IMR-90 (cell line): Measurements from ENCODE around the gene CALR3. TPM values are rescaled to one million over a fixed set of nuclear protein-coding genes. Genes with fewer than 3 reads are reported as not detected.

Experiments used
- ATAC-seq: fragments of 200-7000 bp; cut with Tn5 transposase; 2 replicates; pipeline ENCODE4 v1.9.1; 2020; ENCODE audit warnings: low read depth, mild to moderate bottlenecking, moderate library complexity
- BruUV-seq: library from RNA; stranded (reverse); fragments of 400-500 nt; replicated peaks from 2 replicates; lab custom pipeline; 2021; lab: Mats Ljungman, UMichigan
- CTCF ChIA-PET: fragments of 300-600 bp; formaldehyde crosslinking; extraction: SDS; loops from one replicate; lab custom pipeline; 2021; ENCODE audit warnings: antibody characterized with exemption; lab: Yijun Ruan, JAX
- POLR2A ChIA-PET: fragments of 300-600 bp; sonication (Branson Sonifier 250); formaldehyde crosslinking; loops from one replicate; lab custom pipeline; 2022; ENCODE audit warnings: antibody characterized with exemption; ENCODE audit not compliant: unreplicated experiment; lab: Charles Lee
- DNase-seq: peaks from one replicate; pipeline ENCODE4 v3.0.0; 2013
- H2AFZ ChIP-seq: replicated peaks from 2 replicates; pipeline ENCODE3; 2013; ENCODE audit warnings: low read length, mild to moderate bottlenecking; ENCODE audit not compliant: poor library complexity
- H2AK5ac ChIP-seq: 2 replicates; pipeline ENCODE4 v1.6.1; 2013; ENCODE audit warnings: low read depth, low read length, inconsistent platforms
- H2AK9ac ChIP-seq: replicated peaks from 2 replicates; pipeline ENCODE3; 2013; ENCODE audit warnings: mild to moderate bottlenecking, low read depth, low read length, moderate library complexity; ENCODE audit not compliant: poor library complexity
- H2BK120ac ChIP-seq: 2 replicates; pipeline ENCODE4 v1.6.1; 2013; ENCODE audit warnings: low read depth, low read length, inconsistent platforms
- H2BK15ac ChIP-seq: 3 replicates; pipeline ENCODE4 v1.6.1; 2013; ENCODE audit warnings: low read depth, low read length, inconsistent platforms
- H2BK20ac ChIP-seq: 2 replicates; pipeline ENCODE4 v1.6.1; 2013; ENCODE audit warnings: low read depth, mild to moderate bottlenecking, inconsistent platforms, low read length, moderate library complexity
- H2BK5ac ChIP-seq: 2 replicates; pipeline ENCODE4 v1.6.1; 2013; ENCODE audit warnings: mild to moderate bottlenecking, low read depth, low read length, inconsistent platforms; ENCODE audit not compliant: poor library complexity, severe bottlenecking
- H3K14ac ChIP-seq: replicated peaks from 2 replicates; pipeline ENCODE4 v1.6.1; 2013; ENCODE audit warnings: low read depth, low read length, inconsistent platforms
- H3K18ac ChIP-seq: 2 replicates; pipeline ENCODE4 v1.6.1; 2013; ENCODE audit warnings: low read depth, low read length, control low read depth
- H3K23ac ChIP-seq: 2 replicates; pipeline ENCODE4 v1.6.1; 2013; ENCODE audit warnings: low read depth, low read length, inconsistent platforms
- H3K27ac ChIP-seq: 2 replicates; pipeline ENCODE4 v1.5.1; 2013; ENCODE audit warnings: mild to moderate bottlenecking, control low read depth, low read length; ENCODE audit not compliant: insufficient read depth
- H3K27me3 ChIP-seq: 2 replicates; pipeline ENCODE4 v1.6.1; 2013; ENCODE audit warnings: low read length; ENCODE audit not compliant: control insufficient read depth, insufficient read depth
- H3K36me3 ChIP-seq: 2 replicates; pipeline ENCODE4 v1.6.1; 2013; ENCODE audit warnings: low read length, mixed read lengths; ENCODE audit not compliant: control insufficient read depth, insufficient read depth
- H3K4ac ChIP-seq: 2 replicates; pipeline ENCODE4 v1.6.1; 2013; ENCODE audit warnings: low read depth, low read length, inconsistent platforms
- H3K4me1 ChIP-seq: 2 replicates; pipeline ENCODE4 v1.6.1; 2013; ENCODE audit warnings: low read length, mixed read lengths; ENCODE audit not compliant: control insufficient read depth, insufficient read depth
- H3K4me2 ChIP-seq: 2 replicates; pipeline ENCODE4 v1.6.1; 2013; ENCODE audit warnings: low read depth, mild to moderate bottlenecking, control low read depth, low read length, moderate library complexity
- H3K4me3 ChIP-seq: 2 replicates; pipeline ENCODE4 v1.5.1; 2013; ENCODE audit warnings: low read depth, mild to moderate bottlenecking, control low read depth, low read length, moderate library complexity; ENCODE audit not compliant: insufficient read depth
- H3K56ac ChIP-seq: 2 replicates; pipeline ENCODE4 v1.6.1; 2013; ENCODE audit warnings: low read length, inconsistent platforms; ENCODE audit not compliant: insufficient read depth; ENCODE audit errors: extremely low read depth
- H3K79me1 ChIP-seq, 2 experiments: 2 replicates each; pipeline ENCODE4 v1.6.1; 2013; ENCODE audit warnings: low read length in 2 of 2, inconsistent platforms in 1 of 2, low read depth in 1 of 2
- H3K9ac ChIP-seq: 2 replicates; pipeline ENCODE4 v1.6.1; 2013; ENCODE audit warnings: low read depth, low read length, control low read depth
- H3K9me1 ChIP-seq: 2 replicates; pipeline ENCODE4 v1.6.1; 2013; ENCODE audit warnings: low read length, inconsistent platforms; ENCODE audit not compliant: insufficient read depth
- H3K9me3 ChIP-seq: 2 replicates; pipeline ENCODE4 v1.6.1; 2013; ENCODE audit warnings: low read length; ENCODE audit not compliant: control insufficient read depth, insufficient read depth
- H4K20me1 ChIP-seq: 2 replicates; pipeline ENCODE4 v1.6.1; 2013; ENCODE audit warnings: low read length, inconsistent platforms; ENCODE audit not compliant: insufficient read depth
- H4K5ac ChIP-seq: 2 replicates; pipeline ENCODE4 v1.6.1; 2013; ENCODE audit warnings: mild to moderate bottlenecking, low read depth, low read length, control low read depth
- H4K8ac ChIP-seq, 2 experiments: 2 replicates each; pipeline ENCODE4 v1.6.1; 2013; ENCODE audit warnings: low read depth in 2 of 2, low read length in 2 of 2, control low read depth in 1 of 2, inconsistent platforms in 1 of 2
- H4K91ac ChIP-seq: 2 replicates; pipeline ENCODE4 v1.6.1; 2013; ENCODE audit warnings: low read depth, low read length, inconsistent platforms; ENCODE audit not compliant: insufficient read depth
- CTCF ChIP-seq: conservative IDR thresholded peaks from 2 replicates; pipeline ENCODE4 v1.5.1; 2012; ENCODE audit warnings: mild to moderate bottlenecking, low read depth, low read length, improper control_type of control experiment
- WGBS, 2 experiments: methylation state at CpG; one replicate each; pipeline versions ENCODE4 v1.1.5 to v1.1.7; 2013; ENCODE audit warnings: missing lambda C conversion rate in 2 of 2; ENCODE audit not compliant: insufficient read length in 1 of 2; ENCODE audit errors: extremely low coverage in 2 of 2; 5-methylcytosine and 5-hydroxymethylcytosine counted together
- dilution Hi-C: fragments of 300-500 bp; cut with HindIII; formaldehyde crosslinking; loops from one replicate; pipeline ENCODE4 v1.14.3; 2018; ENCODE audit warnings: low sequenced_read_pairs; ENCODE audit not compliant: unreplicated experiment
- in situ Hi-C: fragments of 300-500 bp; cut with MboI; formaldehyde crosslinking; loops from 3 replicates; pipeline ENCODE4 v1.14.3; 2019; ENCODE audit warnings: low sequenced_read_pairs, inconsistent platforms, mixed read lengths
- intact Hi-C: fragments of 100-400 bp; cut with micrococcal nuclease; formaldehyde crosslinking; loops from 2 replicates; pipeline ENCODE4 v1.10.0; 2022
- polyA plus RNA-seq, 3 experiments: library from polyadenylated mRNA; depleted of rRNA; stranded (reverse); fragments of >200 nt; gene quantifications; 2 replicates each; pipeline ENCODE4 v1.2.3, GENCODE V29; 2012; ENCODE audit warnings: low replicate concordance in 1 of 3
- total RNA-seq: library from RNA; depleted of rRNA; stranded (reverse); fragments of >200 nt; gene quantifications from 2 replicates; pipeline ENCODE4 v1.2.3, GENCODE V29; 2012
- TF ChIP-seq, protein P1 (sequence below): fragments of 150-350 bp; IDR thresholded peaks from 2 replicates; pipeline ENCODE4 v1.6.1; 2017; ENCODE audit warnings: mild to moderate bottlenecking, antibody characterized with exemption, low read length, low read depth

Gene CALR3
- total and polyA plus RNA-seq, 2 of the 4 experiments (the other 2 are of a cell fraction), result not detected

DNA sequence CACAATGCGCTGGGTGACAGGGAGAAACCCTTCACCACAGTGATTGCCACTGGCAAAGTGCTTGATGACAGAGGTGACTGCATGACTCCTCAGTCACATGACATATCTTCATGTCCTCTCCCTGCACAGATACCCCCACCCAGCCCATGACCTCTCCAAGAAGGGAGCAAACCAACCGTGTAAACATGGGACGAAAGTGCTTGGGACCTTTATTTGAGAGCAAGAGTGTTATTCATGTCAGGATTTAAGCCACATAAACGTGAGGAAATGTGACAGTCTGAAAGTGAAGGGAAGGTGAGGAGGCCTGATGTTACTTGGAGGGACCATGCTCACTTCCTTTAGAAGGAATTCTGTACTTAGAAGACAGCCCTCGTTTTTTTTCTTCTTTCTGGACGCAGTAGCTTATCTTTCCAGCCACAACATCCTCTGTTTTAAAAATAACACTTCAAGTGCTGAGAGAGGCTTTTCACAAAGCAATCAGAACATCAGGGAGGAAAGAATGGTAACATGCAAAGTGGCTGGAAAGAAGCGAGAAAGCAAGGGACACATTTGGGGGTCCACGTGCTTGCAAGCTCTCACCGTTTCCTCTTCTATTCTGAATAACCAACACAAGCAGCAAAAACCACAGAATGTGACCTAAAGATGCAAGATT is 59.8 kb downstream of the CALR3 start:
- H3K18ac ChIP-seq, result peak overlapping the region; percentile 15; the same call in 1 of the 2 replicates
- intact Hi-C loops, result loop anchor here (2.0 to 5.0 kb wide), 2 partner anchors 36 to 107 kb away; partner anchors contain the start of genes CHERP and EPS15L1
- in situ Hi-C loops, result no loop called here
- peaks cover 5 to 18% of the 10 kb centered on the region in 2 experiments; a peak in 2 of 4 replicates for H3K79me1 ChIP-seq
- no peaks in the 10 kb centered on the region for H3K27me3 ChIP-seq
- DNase-seq (no peak), ATAC-seq (no peak)
- no peak overlapping the region for H4K5ac ChIP-seq
- H3K36me3 ChIP-seq, result peaks cover 28% of the 10 kb centered on the region
- no peak overlapping the region for H3K56ac ChIP-seq
- H2AFZ ChIP-seq, result no peak overlapping the region
- peak overlapping the region; percentile 32 for H2AK5ac ChIP-seq
- peaks cover 18% of the 10 kb centered on the region for H3K9me1 ChIP-seq
- no peak overlapping the region for H3K9ac ChIP-seq
- TF ChIP-seq CTCF, result no peak
- TF ChIP-seq, protein P1, sequence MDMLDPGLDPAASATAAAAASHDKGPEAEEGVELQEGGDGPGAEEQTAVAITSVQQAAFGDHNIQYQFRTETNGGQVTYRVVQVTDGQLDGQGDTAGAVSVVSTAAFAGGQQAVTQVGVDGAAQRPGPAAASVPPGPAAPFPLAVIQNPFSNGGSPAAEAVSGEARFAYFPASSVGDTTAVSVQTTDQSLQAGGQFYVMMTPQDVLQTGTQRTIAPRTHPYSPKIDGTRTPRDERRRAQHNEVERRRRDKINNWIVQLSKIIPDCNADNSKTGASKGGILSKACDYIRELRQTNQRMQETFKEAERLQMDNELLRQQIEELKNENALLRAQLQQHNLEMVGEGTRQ, result peak; percentile 28; the same call in 1 of the 2 replicates
- peak overlapping the region in 1 of 2 experiments; percentile 13; a peak in 1 of 4 replicates for H4K8ac ChIP-seq
- 0 out of 2 replicates have a peak overlapping the region, but pooled peaks have one; percentile 23 for H3K14ac ChIP-seq
- peak overlapping the region; percentile 28; the same call in 1 of the 2 replicates for H3K27ac ChIP-seq
- H3K4ac ChIP-seq, result peak overlapping the region; percentile 18
- no peaks in the 10 kb centered on the region for H3K9me3 ChIP-seq
- 100% methylated on average over 1 of the region's 9 CpGs; no CpG with 5 or more reads in 1 of the 2 experiments for WGBS, 2 experiments
- BruUV-seq, result no TSS peak
- CTCF ChIA-PET, result no interaction called here
- dilution Hi-C loops, result no loop called here
- no peak overlapping the region for H2BK20ac ChIP-seq
- peaks cover 29% of the 10 kb centered on the region for H4K20me1 ChIP-seq
- H2BK5ac ChIP-seq, result peak overlapping the region; percentile 7
- POLR2A ChIA-PET, result no interaction called here
- peaks cover 13% of the 10 kb centered on the region for H3K4me1 ChIP-seq
- no peak overlapping the region for H3K4me3 ChIP-seq
- no peak overlapping the region for H3K23ac ChIP-seq
- H4K91ac ChIP-seq, result no peak overlapping the region
- H2AK9ac ChIP-seq, result peak overlapping the region; percentile 2
- H2BK15ac ChIP-seq, result no peak overlapping the region; the same call in 2 of the 3 replicates
- peak overlapping the region; percentile 44 for H3K4me2 ChIP-seq
- no peak overlapping the region for H2BK120ac ChIP-seq
